HEK293 (cell line): ENCODE data around the gene SDR42E1.

ENCODE experiments used
- CTCF ChIA-PET: fragments of 350-600 bp; formaldehyde crosslinking; extraction: SDS; loops from one replicate; lab custom pipeline; 2021; ENCODE audit warnings: antibody characterized with exemption; lab: Yijun Ruan, JAX
- POLR2A ChIA-PET: fragments of 300-600 bp; formaldehyde crosslinking; extraction: SDS; loops from one replicate; lab custom pipeline; 2020; ENCODE audit warnings: antibody characterized with exemption, inconsistent platforms; lab: Yijun Ruan, JAX
- H3K27ac ChIP-seq: fragments of 200-500 bp; sonication (Bioruptor generic); 2 replicates; pipeline ENCODE4 v1.5.1; 2014; ENCODE audit warnings: low read depth, low read length, control low read depth, inconsistent platforms; ENCODE audit errors: extremely low read depth
- H3K36me3 ChIP-seq, 2 experiments: fragments of 200-500 bp in 1 of 2; sonication (Bioruptor generic) in 1 of 2; 1 replicate in 1 of 2; 2 replicates in 1 of 2; pipeline ENCODE4 v1.5.1; 2014 to 2017; ENCODE audit warnings: inconsistent platforms in 2 of 2, low read length in 2 of 2; ENCODE audit not compliant: control insufficient read depth in 2 of 2, insufficient read depth in 1 of 2
- H3K4me1 ChIP-seq: fragments of 200-500 bp; sonication (Bioruptor generic); 2 replicates; pipeline ENCODE4 v1.5.1; 2014; ENCODE audit warnings: mild to moderate bottlenecking, low read length, inconsistent platforms; ENCODE audit not compliant: control insufficient read depth, insufficient read depth
- H3K4me3 ChIP-seq: 2 replicates; pipeline ENCODE4 v1.5.1; 2011; ENCODE audit warnings: low read depth, mild to moderate bottlenecking, control low read depth, low read length, moderate library complexity
- H3K9me3 ChIP-seq: fragments of 200-500 bp; sonication (Bioruptor generic); 2 replicates; pipeline ENCODE4 v1.5.1; 2014; ENCODE audit warnings: low read depth, low read length, inconsistent platforms; ENCODE audit not compliant: control insufficient read depth, insufficient read depth
- ATF2 ChIP-seq: fragments of 450-650 bp; formaldehyde crosslinking; IDR thresholded peaks from 2 replicates; pipeline ENCODE4 v1.5.1; 2016; ENCODE audit warnings: missing biosample characterization, missing genetic modification characterization, low read depth
- GLI2 ChIP-seq: fragments of 450-650 bp; formaldehyde crosslinking; IDR thresholded peaks from 2 replicates; pipeline ENCODE4; 2017; ENCODE audit warnings: missing biosample characterization, missing genetic modification characterization, low read depth, borderline replicate concordance
- GLIS2 ChIP-seq: fragments of 450-650 bp; formaldehyde crosslinking; IDR thresholded peaks from 2 replicates; pipeline ENCODE4 v1.5.1; 2016; ENCODE audit warnings: missing biosample characterization, missing genetic modification characterization
- KLF1 ChIP-seq: fragments of 450-650 bp; formaldehyde crosslinking; IDR thresholded peaks from 2 replicates; pipeline ENCODE4 v1.5.1; 2016; ENCODE audit warnings: missing biosample characterization, missing genetic modification characterization
- MZF1 ChIP-seq: fragments of 450-650 bp; formaldehyde crosslinking; IDR thresholded peaks from 2 replicates; pipeline ENCODE4 v1.5.1; 2017; ENCODE audit warnings: missing biosample characterization, missing genetic modification characterization, borderline replicate concordance
- OSR2 ChIP-seq: fragments of 450-650 bp; formaldehyde crosslinking; IDR thresholded peaks from 2 replicates; pipeline ENCODE4 v1.5.1; 2016; ENCODE audit warnings: missing biosample characterization, missing genetic modification characterization
- REST ChIP-seq: fragments of 450-650 bp; formaldehyde crosslinking; IDR thresholded peaks from 2 replicates; pipeline ENCODE4 v1.5.1; 2016; ENCODE audit warnings: missing biosample characterization, missing genetic modification characterization
- SALL2 ChIP-seq: fragments of 450-650 bp; formaldehyde crosslinking; IDR thresholded peaks from 2 replicates; pipeline ENCODE4 v1.5.0; 2017; ENCODE audit warnings: missing biosample characterization, mild to moderate bottlenecking, missing genetic modification characterization, borderline replicate concordance
- ZBTB1 ChIP-seq: fragments of 450-650 bp; formaldehyde crosslinking; IDR thresholded peaks from 2 replicates; pipeline ENCODE4 v1.5.1; 2016; ENCODE audit warnings: missing biosample characterization, missing genetic modification characterization
- ZBTB11 ChIP-seq: fragments of 450-650 bp; formaldehyde crosslinking; conservative IDR thresholded peaks from 2 replicates; pipeline ENCODE4 v1.5.1; 2016; ENCODE audit warnings: low read depth, missing biosample characterization, missing genetic modification characterization
- ZFP41 ChIP-seq: fragments of 450-650 bp; formaldehyde crosslinking; IDR thresholded peaks from 2 replicates; pipeline ENCODE4 v1.5.1; 2016; ENCODE audit warnings: missing biosample characterization, missing genetic modification characterization, borderline replicate concordance
- ZNF10 ChIP-seq: fragments of 450-650 bp; formaldehyde crosslinking; IDR thresholded peaks from 2 replicates; pipeline ENCODE4 v1.5.1; 2017; ENCODE audit warnings: missing biosample characterization, missing genetic modification characterization
- ZNF132 ChIP-seq: fragments of 450-650 bp; formaldehyde crosslinking; IDR thresholded peaks from 2 replicates; pipeline ENCODE4 v1.5.1; 2017; ENCODE audit warnings: missing biosample characterization, missing genetic modification characterization, borderline replicate concordance
- ZNF140 ChIP-seq: fragments of 450-650 bp; formaldehyde crosslinking; IDR thresholded peaks from 2 replicates; pipeline ENCODE4 v1.5.1; 2016; ENCODE audit warnings: missing biosample characterization, missing genetic modification characterization
- ZNF16 ChIP-seq: fragments of 450-650 bp; formaldehyde crosslinking; IDR thresholded peaks from 2 replicates; pipeline ENCODE4 v1.5.1; 2016; ENCODE audit warnings: low read depth, missing biosample characterization, missing genetic modification characterization
- ZNF202 ChIP-seq: fragments of 450-650 bp; formaldehyde crosslinking; IDR thresholded peaks from 2 replicates; pipeline ENCODE4 v1.5.1; 2016; ENCODE audit warnings: missing biosample characterization, missing genetic modification characterization, borderline replicate concordance
- ZNF211 ChIP-seq: fragments of 450-650 bp; formaldehyde crosslinking; IDR thresholded peaks from 2 replicates; pipeline ENCODE4 v1.5.1; 2016; ENCODE audit warnings: low read depth, missing biosample characterization, missing genetic modification characterization
- ZNF274 ChIP-seq, 2 experiments: fragments of 200-500 bp in 1 of 2; fragments of 450-650 bp in 1 of 2; sonication (Bioruptor generic) in 1 of 2; formaldehyde crosslinking in 1 of 2; IDR thresholded peaks; 2 replicates each; pipeline versions ENCODE4 v1.5.1 to v1.6.1; 2014 to 2016; ENCODE audit warnings: borderline replicate concordance in 1 of 2, inconsistent platforms in 1 of 2, low read length in 1 of 2, missing biosample characterization in 1 of 2, missing genetic modification characterization in 1 of 2
- ZNF292 ChIP-seq: fragments of 450-650 bp; formaldehyde crosslinking; IDR thresholded peaks from 2 replicates; pipeline ENCODE4 v1.5.1; 2016; ENCODE audit warnings: low read depth, missing biosample characterization, missing genetic modification characterization, borderline replicate concordance
- ZNF394 ChIP-seq: fragments of 450-650 bp; formaldehyde crosslinking; IDR thresholded peaks from 2 replicates; pipeline ENCODE4 v1.5.1; 2016; ENCODE audit warnings: missing biosample characterization, missing genetic modification characterization, mild to moderate bottlenecking, moderate library complexity, borderline replicate concordance
- ZNF555 ChIP-seq: fragments of 450-650 bp; formaldehyde crosslinking; conservative IDR thresholded peaks from 2 replicates; pipeline ENCODE4 v1.5.1; 2017; ENCODE audit warnings: missing biosample characterization, mild to moderate bottlenecking, missing genetic modification characterization, inconsistent platforms
- ZNF571 ChIP-seq: fragments of 450-650 bp; formaldehyde crosslinking; IDR thresholded peaks from 2 replicates; pipeline ENCODE4 v1.5.0; 2017; ENCODE audit warnings: missing biosample characterization, missing genetic modification characterization
- ZNF585B ChIP-seq: fragments of 450-650 bp; formaldehyde crosslinking; IDR thresholded peaks from 2 replicates; pipeline ENCODE4 v1.5.1; 2016; ENCODE audit warnings: missing biosample characterization, missing genetic modification characterization
- ZNF626 ChIP-seq: fragments of 450-650 bp; sonication (Bioruptor Pico); formaldehyde crosslinking; IDR thresholded peaks from 2 replicates; pipeline ENCODE4 v1.5.1; 2018; ENCODE audit warnings: missing biosample characterization, missing genetic modification characterization, inconsistent platforms
- ZNF654 ChIP-seq: fragments of 450-650 bp; formaldehyde crosslinking; IDR thresholded peaks from 2 replicates; pipeline ENCODE4 v1.5.1; 2016; ENCODE audit warnings: low read depth, missing biosample characterization, missing genetic modification characterization
- TF ChIP-seq, protein P1 (sequence below): fragments of 450-650 bp; formaldehyde crosslinking; IDR thresholded peaks from 2 replicates; pipeline ENCODE4 v1.5.1; 2016; ENCODE audit warnings: missing biosample characterization, missing genetic modification characterization, low read depth

Gene SDR42E1

DNA sequence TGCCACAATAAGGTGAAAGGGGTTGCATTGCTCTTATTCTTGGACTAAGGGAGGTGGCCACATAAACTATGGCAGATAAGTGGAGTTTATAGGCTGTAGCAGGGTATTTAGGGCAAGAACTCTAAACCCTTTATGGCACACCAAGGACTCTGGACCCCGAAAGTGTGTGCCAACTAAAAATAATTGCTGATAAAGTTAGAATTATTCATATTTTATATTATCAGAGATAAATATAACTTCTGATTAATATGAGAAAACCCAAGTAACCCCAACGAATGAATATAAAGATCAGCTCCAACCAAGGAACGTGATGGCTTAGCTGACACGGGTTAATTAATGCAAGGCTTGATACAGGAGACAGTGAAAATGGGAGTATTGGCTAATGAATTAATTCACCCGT, 8.8 kb upstream of the SDR42E1 start (continued):
- TF ChIP-seq ZFP41 (tag by site-specific recombination) (no peak), ZNF202 (tag by site-specific recombination) (no peak), ZNF10 (no peak), ZNF394 (tag by site-specific recombination) (no peak), ZNF140 (tag by site-specific recombination) (no peak), ZNF211 (tag by site-specific recombination) (no peak), ZNF555 (no peak), MZF1 (tag by site-specific recombination) (no peak)

DNA sequence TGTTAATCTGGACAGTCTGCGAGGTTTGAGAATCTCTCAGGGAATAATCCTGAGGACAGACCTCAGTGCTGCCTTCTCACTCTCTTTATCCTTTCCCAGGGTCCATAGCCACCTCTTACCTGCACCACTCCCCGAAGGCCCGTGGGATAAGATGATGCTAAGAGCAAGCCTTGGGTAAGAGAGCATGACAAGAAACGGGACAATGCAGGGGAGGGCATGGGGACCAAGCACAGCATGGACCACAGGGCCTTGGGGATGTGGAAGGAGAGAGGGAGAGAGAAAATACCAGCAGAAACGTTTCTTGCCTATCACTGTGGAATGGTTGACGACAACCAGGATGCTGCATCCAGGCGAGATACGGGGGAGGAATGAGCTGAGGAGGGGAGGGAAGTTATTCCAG, 8.3 kb upstream of the SDR42E1 start:
- no peaks in the 10 kb centered on the region for H3K36me3 ChIP-seq
- TF ChIP-seq ZNF132 (tag by site-specific recombination) (no peak), ZNF626 (tag by site-specific recombination) (no peak), SALL2 (tag by site-specific recombination) (no peak), ZNF202 (tag by site-specific recombination) (no peak), OSR2 (tag by site-specific recombination) (no peak), ZNF16 (tag by site-specific recombination) (no peak), ZBTB1 (tag by site-specific recombination) (no peak), ZNF585B (tag by site-specific recombination) (no peak), ZNF292 (tag by site-specific recombination) (no peak), ZBTB11 (no peak), ATF2 (no peak), ZNF274 (IDR thresholded peaks at IDR 0.05; ENCODE audit: low read length) (no peak), ZNF274 (tag by site-specific recombination; IDR thresholded peaks at IDR 0.05; ENCODE audit: borderline replicate concordance) (no peak), ZNF571 (tag by site-specific recombination) (no peak), GLIS2 (tag by site-specific recombination) (no peak), ZNF654 (tag by site-specific recombination) (no peak), REST (tag by site-specific recombination) (no peak), GLI2 (tag by site-specific recombination) (no peak), KLF1 (tag by site-specific recombination) (no peak)
- TF ChIP-seq, protein P1, sequence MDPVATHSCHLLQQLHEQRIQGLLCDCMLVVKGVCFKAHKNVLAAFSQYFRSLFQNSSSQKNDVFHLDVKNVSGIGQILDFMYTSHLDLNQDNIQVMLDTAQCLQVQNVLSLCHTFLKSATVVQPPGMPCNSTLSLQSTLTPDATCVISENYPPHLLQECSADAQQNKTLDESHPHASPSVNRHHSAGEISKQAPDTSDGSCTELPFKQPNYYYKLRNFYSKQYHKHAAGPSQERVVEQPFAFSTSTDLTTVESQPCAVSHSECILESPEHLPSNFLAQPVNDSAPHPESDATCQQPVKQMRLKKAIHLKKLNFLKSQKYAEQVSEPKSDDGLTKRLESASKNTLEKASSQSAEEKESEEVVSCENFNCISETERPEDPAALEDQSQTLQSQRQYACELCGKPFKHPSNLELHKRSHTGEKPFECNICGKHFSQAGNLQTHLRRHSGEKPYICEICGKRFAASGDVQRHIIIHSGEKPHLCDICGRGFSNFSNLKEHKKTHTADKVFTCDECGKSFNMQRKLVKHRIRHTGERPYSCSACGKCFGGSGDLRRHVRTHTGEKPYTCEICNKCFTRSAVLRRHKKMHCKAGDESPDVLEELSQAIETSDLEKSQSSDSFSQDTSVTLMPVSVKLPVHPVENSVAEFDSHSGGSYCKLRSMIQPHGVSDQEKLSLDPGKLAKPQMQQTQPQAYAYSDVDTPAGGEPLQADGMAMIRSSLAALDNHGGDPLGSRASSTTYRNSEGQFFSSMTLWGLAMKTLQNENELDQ (tag by site-specific recombination) = no peak
- no peak overlapping the region for H3K4me3 ChIP-seq
- no peaks in the 10 kb centered on the region; the same call in 1 of the 2 replicates for H3K4me1 ChIP-seq
- POLR2A ChIA-PET = no interaction called here
- CTCF ChIA-PET = interaction anchor here (0.6 kb wide), 1 partner anchor 362 kb away, joined by 3 read pairs; no protein-coding TSS in a partner anchor
- no peak overlapping the region for H3K27ac ChIP-seq
- H3K9me3 ChIP-seq = no peaks in the 10 kb centered on the region
